IMR-90 (cell line): ENCODE measurements around the gene PCBP3. TPM values are rescaled to one million over a fixed set of nuclear protein-coding genes. Genes with fewer than 3 reads are reported as not detected.

Experiments
- ATAC-seq: fragments of 200-7000 bp; cut with Tn5 transposase; 2 replicates; pipeline ENCODE4 v1.9.1; 2020; ENCODE audit warnings: low read depth, mild to moderate bottlenecking, moderate library complexity
- BruUV-seq: library from RNA; stranded (reverse); fragments of 400-500 nt; replicated peaks from 2 replicates; lab custom pipeline; 2021; lab: Mats Ljungman, UMichigan
- CTCF ChIA-PET: fragments of 300-600 bp; formaldehyde crosslinking; extraction: SDS; loops from one replicate; lab custom pipeline; 2021; ENCODE audit warnings: antibody characterized with exemption; lab: Yijun Ruan, JAX
- POLR2A ChIA-PET: fragments of 300-600 bp; sonication (Branson Sonifier 250); formaldehyde crosslinking; loops from one replicate; lab custom pipeline; 2022; ENCODE audit warnings: antibody characterized with exemption; ENCODE audit not compliant: unreplicated experiment; lab: Charles Lee
- DNase-seq: peaks from one replicate; pipeline ENCODE4 v3.0.0; 2013
- H2AFZ ChIP-seq: replicated peaks from 2 replicates; pipeline ENCODE3; 2013; ENCODE audit warnings: low read length, mild to moderate bottlenecking; ENCODE audit not compliant: poor library complexity
- H2AK5ac ChIP-seq: 2 replicates; pipeline ENCODE4 v1.6.1; 2013; ENCODE audit warnings: low read depth, low read length, inconsistent platforms
- H2AK9ac ChIP-seq: replicated peaks from 2 replicates; pipeline ENCODE3; 2013; ENCODE audit warnings: mild to moderate bottlenecking, low read depth, low read length, moderate library complexity; ENCODE audit not compliant: poor library complexity
- H2BK120ac ChIP-seq: 2 replicates; pipeline ENCODE4 v1.6.1; 2013; ENCODE audit warnings: low read depth, low read length, inconsistent platforms
- H2BK15ac ChIP-seq: 3 replicates; pipeline ENCODE4 v1.6.1; 2013; ENCODE audit warnings: low read depth, low read length, inconsistent platforms
- H2BK20ac ChIP-seq: 2 replicates; pipeline ENCODE4 v1.6.1; 2013; ENCODE audit warnings: low read depth, mild to moderate bottlenecking, inconsistent platforms, low read length, moderate library complexity
- H2BK5ac ChIP-seq: 2 replicates; pipeline ENCODE4 v1.6.1; 2013; ENCODE audit warnings: mild to moderate bottlenecking, low read depth, low read length, inconsistent platforms; ENCODE audit not compliant: poor library complexity, severe bottlenecking
- H3K14ac ChIP-seq: replicated peaks from 2 replicates; pipeline ENCODE4 v1.6.1; 2013; ENCODE audit warnings: low read depth, low read length, inconsistent platforms
- H3K18ac ChIP-seq: 2 replicates; pipeline ENCODE4 v1.6.1; 2013; ENCODE audit warnings: low read depth, low read length, control low read depth
- H3K23ac ChIP-seq: 2 replicates; pipeline ENCODE4 v1.6.1; 2013; ENCODE audit warnings: low read depth, low read length, inconsistent platforms
- H3K27ac ChIP-seq: 2 replicates; pipeline ENCODE4 v1.5.1; 2013; ENCODE audit warnings: mild to moderate bottlenecking, control low read depth, low read length; ENCODE audit not compliant: insufficient read depth
- H3K27me3 ChIP-seq: 2 replicates; pipeline ENCODE4 v1.6.1; 2013; ENCODE audit warnings: low read length; ENCODE audit not compliant: control insufficient read depth, insufficient read depth
- H3K36me3 ChIP-seq: 2 replicates; pipeline ENCODE4 v1.6.1; 2013; ENCODE audit warnings: low read length, mixed read lengths; ENCODE audit not compliant: control insufficient read depth, insufficient read depth
- H3K4ac ChIP-seq: 2 replicates; pipeline ENCODE4 v1.6.1; 2013; ENCODE audit warnings: low read depth, low read length, inconsistent platforms
- H3K4me1 ChIP-seq: 2 replicates; pipeline ENCODE4 v1.6.1; 2013; ENCODE audit warnings: low read length, mixed read lengths; ENCODE audit not compliant: control insufficient read depth, insufficient read depth
- H3K4me2 ChIP-seq: 2 replicates; pipeline ENCODE4 v1.6.1; 2013; ENCODE audit warnings: low read depth, mild to moderate bottlenecking, control low read depth, low read length, moderate library complexity
- H3K4me3 ChIP-seq: 2 replicates; pipeline ENCODE4 v1.5.1; 2013; ENCODE audit warnings: low read depth, mild to moderate bottlenecking, control low read depth, low read length, moderate library complexity; ENCODE audit not compliant: insufficient read depth
- H3K56ac ChIP-seq: 2 replicates; pipeline ENCODE4 v1.6.1; 2013; ENCODE audit warnings: low read length, inconsistent platforms; ENCODE audit not compliant: insufficient read depth; ENCODE audit errors: extremely low read depth
- H3K79me1 ChIP-seq, 2 experiments: 2 replicates each; pipeline ENCODE4 v1.6.1; 2013; ENCODE audit warnings: low read length in 2 of 2, inconsistent platforms in 1 of 2, low read depth in 1 of 2
- H3K9ac ChIP-seq: 2 replicates; pipeline ENCODE4 v1.6.1; 2013; ENCODE audit warnings: low read depth, low read length, control low read depth
- H3K9me1 ChIP-seq: 2 replicates; pipeline ENCODE4 v1.6.1; 2013; ENCODE audit warnings: low read length, inconsistent platforms; ENCODE audit not compliant: insufficient read depth
- H3K9me3 ChIP-seq: 2 replicates; pipeline ENCODE4 v1.6.1; 2013; ENCODE audit warnings: low read length; ENCODE audit not compliant: control insufficient read depth, insufficient read depth
- H4K20me1 ChIP-seq: 2 replicates; pipeline ENCODE4 v1.6.1; 2013; ENCODE audit warnings: low read length, inconsistent platforms; ENCODE audit not compliant: insufficient read depth
- H4K5ac ChIP-seq: 2 replicates; pipeline ENCODE4 v1.6.1; 2013; ENCODE audit warnings: mild to moderate bottlenecking, low read depth, low read length, control low read depth
- H4K8ac ChIP-seq, 2 experiments: 2 replicates each; pipeline ENCODE4 v1.6.1; 2013; ENCODE audit warnings: low read depth in 2 of 2, low read length in 2 of 2, control low read depth in 1 of 2, inconsistent platforms in 1 of 2
- H4K91ac ChIP-seq: 2 replicates; pipeline ENCODE4 v1.6.1; 2013; ENCODE audit warnings: low read depth, low read length, inconsistent platforms; ENCODE audit not compliant: insufficient read depth
- FOS ChIP-seq: fragments of 150-350 bp; IDR thresholded peaks from 2 replicates; pipeline ENCODE4 v1.6.1; 2016; ENCODE audit warnings: low read depth, low read length
- MAZ ChIP-seq: IDR thresholded peaks from 2 replicates; pipeline ENCODE4 v1.6.1; 2012; ENCODE audit warnings: low read depth, mild to moderate bottlenecking, low read length, improper control_type of control experiment, moderate library complexity, borderline replicate concordance
- MXI1 ChIP-seq: IDR thresholded peaks from 2 replicates; pipeline ENCODE4 v1.6.1; 2012; ENCODE audit warnings: low read depth, mild to moderate bottlenecking, low read length, moderate library complexity, borderline replicate concordance
- RAD21 ChIP-seq: IDR thresholded peaks from 2 replicates; pipeline ENCODE4 v1.6.1; 2012; ENCODE audit warnings: low read length, improper control_type of control experiment
- RFX5 ChIP-seq: IDR thresholded peaks from 2 replicates; pipeline ENCODE4 v1.8.0; 2012; ENCODE audit warnings: low read depth, mild to moderate bottlenecking, low read length, moderate library complexity
- SMC3 ChIP-seq: fragments of 150-350 bp; IDR thresholded peaks from 2 replicates; pipeline ENCODE4 v1.6.1; 2016; ENCODE audit warnings: low read depth, mild to moderate bottlenecking, antibody characterized with exemption, low read length, moderate library complexity
- USF2 ChIP-seq: fragments of 150-350 bp; IDR thresholded peaks from 2 replicates; pipeline ENCODE4 v1.6.1; 2017; ENCODE audit warnings: mild to moderate bottlenecking, antibody characterized with exemption, low read length, low read depth
- WGBS, 2 experiments: methylation state at CpG; one replicate each; pipeline versions ENCODE4 v1.1.5 to v1.1.7; 2013; ENCODE audit warnings: missing lambda C conversion rate in 2 of 2; ENCODE audit not compliant: insufficient read length in 1 of 2; ENCODE audit errors: extremely low coverage in 2 of 2; 5-methylcytosine and 5-hydroxymethylcytosine counted together
- dilution Hi-C: fragments of 300-500 bp; cut with HindIII; formaldehyde crosslinking; loops from one replicate; pipeline ENCODE4 v1.14.3; 2018; ENCODE audit warnings: low sequenced_read_pairs; ENCODE audit not compliant: unreplicated experiment
- in situ Hi-C: fragments of 300-500 bp; cut with MboI; formaldehyde crosslinking; loops from 3 replicates; pipeline ENCODE4 v1.14.3; 2019; ENCODE audit warnings: low sequenced_read_pairs, inconsistent platforms, mixed read lengths
- intact Hi-C: fragments of 100-400 bp; cut with micrococcal nuclease; formaldehyde crosslinking; loops from 2 replicates; pipeline ENCODE4 v1.10.0; 2022
- polyA plus RNA-seq, 3 experiments: library from polyadenylated mRNA; depleted of rRNA; stranded (reverse); fragments of >200 nt; gene quantifications; 2 replicates each; pipeline ENCODE4 v1.2.3, GENCODE V29; 2012; ENCODE audit warnings: low replicate concordance in 1 of 3
- total RNA-seq: library from RNA; depleted of rRNA; stranded (reverse); fragments of >200 nt; gene quantifications from 2 replicates; pipeline ENCODE4 v1.2.3, GENCODE V29; 2012
- TF ChIP-seq, protein P1 (sequence below): conservative IDR thresholded peaks from 2 replicates; pipeline ENCODE4 v1.5.1; 2012; ENCODE audit warnings: mild to moderate bottlenecking, low read depth, low read length, improper control_type of control experiment

PCBP3 gene
- total and polyA plus RNA-seq, 2 of the 4 experiments (the other 2 are of a cell fraction): 2.9 to 3.9 TPM

GRCh38 chr21:45954261-45954660 lies 310.7 kb downstream of the PCBP3 start:
- Histone ChIP-seq H3K9me3 (no peaks in the 10 kb centered on the region), H4K8ac (no peak overlapping the region), H2BK20ac (no peak overlapping the region), H3K4ac (no peak overlapping the region), H3K9me1 (0 out of 2 replicates have a peak, but pooled peaks cover 1% of the 10 kb centered on the region), H2BK15ac (no peak overlapping the region), H2BK120ac (no peak overlapping the region), H3K9ac (no peak overlapping the region), H4K20me1 (no peaks in the 10 kb centered on the region), H3K79me1 (no peaks in the 10 kb centered on the region), H3K36me3 (no peaks in the 10 kb centered on the region), H2AFZ (no peak overlapping the region), H4K91ac (no peak overlapping the region), H3K4me3 (no peak overlapping the region), H2AK5ac (no peak overlapping the region), H3K27ac (no peak overlapping the region), H2AK9ac (no peak overlapping the region), H3K27me3 (peaks cover 2% of the 10 kb centered on the region; the same call in 1 of the 2 replicates), H3K23ac (no peak overlapping the region), H3K18ac (no peak overlapping the region), H3K56ac (no peak overlapping the region), H4K5ac (no peak overlapping the region), H3K4me1 (peaks cover 6% of the 10 kb centered on the region; the same call in 1 of the 2 replicates), H3K4me2 (no peak overlapping the region), H2BK5ac (no peak overlapping the region), H3K14ac (no peak overlapping the region)
- TF ChIP-seq FOS (no peak), RAD21 (no peak), SMC3 (no peak), USF2 (no peak), MAZ (no peak), MXI1 (no peak), RFX5 (no peak)
- TF ChIP-seq, protein P1, sequence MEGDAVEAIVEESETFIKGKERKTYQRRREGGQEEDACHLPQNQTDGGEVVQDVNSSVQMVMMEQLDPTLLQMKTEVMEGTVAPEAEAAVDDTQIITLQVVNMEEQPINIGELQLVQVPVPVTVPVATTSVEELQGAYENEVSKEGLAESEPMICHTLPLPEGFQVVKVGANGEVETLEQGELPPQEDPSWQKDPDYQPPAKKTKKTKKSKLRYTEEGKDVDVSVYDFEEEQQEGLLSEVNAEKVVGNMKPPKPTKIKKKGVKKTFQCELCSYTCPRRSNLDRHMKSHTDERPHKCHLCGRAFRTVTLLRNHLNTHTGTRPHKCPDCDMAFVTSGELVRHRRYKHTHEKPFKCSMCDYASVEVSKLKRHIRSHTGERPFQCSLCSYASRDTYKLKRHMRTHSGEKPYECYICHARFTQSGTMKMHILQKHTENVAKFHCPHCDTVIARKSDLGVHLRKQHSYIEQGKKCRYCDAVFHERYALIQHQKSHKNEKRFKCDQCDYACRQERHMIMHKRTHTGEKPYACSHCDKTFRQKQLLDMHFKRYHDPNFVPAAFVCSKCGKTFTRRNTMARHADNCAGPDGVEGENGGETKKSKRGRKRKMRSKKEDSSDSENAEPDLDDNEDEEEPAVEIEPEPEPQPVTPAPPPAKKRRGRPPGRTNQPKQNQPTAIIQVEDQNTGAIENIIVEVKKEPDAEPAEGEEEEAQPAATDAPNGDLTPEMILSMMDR: 0 out of 2 replicates have a peak, but pooled peaks have one; percentile 15
- BruUV-seq: no TSS peak
- CTCF ChIA-PET: interaction anchor here (1.2 kb wide), 1 partner anchor 16 kb away, joined by 4 read pairs; no protein-coding TSS in a partner anchor
- intact Hi-C loops (no loop called here), in situ Hi-C loops (no loop called here), dilution Hi-C loops (no loop called here)
- POLR2A ChIA-PET: no interaction called here
- ATAC-seq (peak; percentile 19; the same call in 1 of the 2 replicates), DNase-seq (no peak)
- 56% methylated on average over 8 of the region's 12 CpGs; no CpG with 5 or more reads in 1 of the 2 experiments for WGBS, 2 experiments
